HG03575 (cell line): ENCODE measurements around the gene SP7.
A peak's percentile ranks its signal among the peaks of the same experiment; 100 is the strongest.
"Not testable (repeated sequence)": the region's sequence is repeated elsewhere in the genome, so short reads cannot be mapped to it uniquely, and the experiment has no call there.

Experiments used
- ATAC-seq: cut with Tn5 transposase; IDR thresholded peaks from one replicate; pipeline ENCODE4 v1.9.1; 2021; ENCODE audit not compliant: unreplicated experiment, insufficient number of reproducible peaks, low FRiP score; ENCODE audit errors: extremely low read depth

SP7 gene

DNA sequence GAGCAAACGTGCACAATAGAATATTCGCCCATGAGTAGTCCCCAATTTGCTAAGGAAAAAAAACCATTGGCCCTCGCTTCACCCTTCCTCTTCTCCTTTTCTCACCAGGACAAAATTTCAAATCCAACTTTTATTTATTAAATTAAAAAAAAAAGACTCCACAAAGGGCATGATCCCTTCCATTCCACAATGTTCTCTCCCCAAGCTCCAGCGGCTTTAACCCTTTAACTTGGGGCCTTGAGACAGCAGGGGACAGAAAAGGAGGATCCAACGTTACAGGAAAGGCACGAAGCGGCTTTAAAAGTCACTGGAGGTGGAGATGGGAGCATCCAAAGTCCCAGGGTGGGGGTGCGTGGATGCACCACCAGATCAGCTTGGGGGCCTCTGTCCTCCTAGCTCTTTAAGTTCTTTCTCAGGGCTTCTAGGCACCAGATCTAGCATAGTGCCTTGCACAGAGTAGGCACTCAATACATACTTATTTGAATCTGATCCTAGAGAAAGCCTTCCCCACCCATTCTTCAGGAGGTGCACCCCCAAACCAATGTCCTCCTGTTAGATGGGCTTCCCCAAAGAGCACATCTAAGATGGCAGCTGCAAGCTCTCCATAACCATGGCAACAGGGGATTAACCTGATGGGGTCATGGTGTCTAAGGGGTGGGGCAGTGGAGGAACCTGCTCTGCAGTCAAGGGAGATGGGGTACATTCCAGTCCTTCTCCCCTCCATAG lies 9.5 kb downstream of the SP7 start:
- ATAC-seq: no peak

DNA sequence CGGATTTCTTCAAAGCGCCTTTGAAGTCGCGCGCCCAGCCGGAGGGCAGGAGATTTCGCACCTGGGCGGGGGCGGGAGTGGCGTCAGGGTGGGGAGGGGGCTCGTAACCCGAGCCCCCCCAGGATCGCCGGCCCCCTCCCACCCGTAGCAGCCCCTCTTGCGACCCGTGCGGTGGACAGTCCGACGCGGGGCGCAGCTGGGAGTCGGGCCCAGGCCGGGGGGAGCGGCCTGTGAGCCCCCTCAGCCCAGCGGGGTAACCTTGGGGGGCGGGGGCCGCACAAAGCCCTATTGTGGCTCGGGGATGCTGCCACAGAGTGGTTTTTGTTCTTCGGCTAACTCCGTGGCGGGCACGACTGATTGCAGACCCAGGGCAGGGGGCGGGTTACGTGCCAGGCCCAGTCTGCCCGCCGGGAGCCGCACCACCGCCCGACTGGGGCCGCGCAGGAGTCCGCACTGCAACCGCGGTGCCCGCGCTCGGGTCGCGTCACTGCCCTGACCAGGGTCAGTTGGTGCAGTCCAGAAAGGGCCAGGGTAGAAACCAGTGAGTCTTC lies 10.6 kb downstream of the SP7 start:
- no peak for ATAC-seq

DNA sequence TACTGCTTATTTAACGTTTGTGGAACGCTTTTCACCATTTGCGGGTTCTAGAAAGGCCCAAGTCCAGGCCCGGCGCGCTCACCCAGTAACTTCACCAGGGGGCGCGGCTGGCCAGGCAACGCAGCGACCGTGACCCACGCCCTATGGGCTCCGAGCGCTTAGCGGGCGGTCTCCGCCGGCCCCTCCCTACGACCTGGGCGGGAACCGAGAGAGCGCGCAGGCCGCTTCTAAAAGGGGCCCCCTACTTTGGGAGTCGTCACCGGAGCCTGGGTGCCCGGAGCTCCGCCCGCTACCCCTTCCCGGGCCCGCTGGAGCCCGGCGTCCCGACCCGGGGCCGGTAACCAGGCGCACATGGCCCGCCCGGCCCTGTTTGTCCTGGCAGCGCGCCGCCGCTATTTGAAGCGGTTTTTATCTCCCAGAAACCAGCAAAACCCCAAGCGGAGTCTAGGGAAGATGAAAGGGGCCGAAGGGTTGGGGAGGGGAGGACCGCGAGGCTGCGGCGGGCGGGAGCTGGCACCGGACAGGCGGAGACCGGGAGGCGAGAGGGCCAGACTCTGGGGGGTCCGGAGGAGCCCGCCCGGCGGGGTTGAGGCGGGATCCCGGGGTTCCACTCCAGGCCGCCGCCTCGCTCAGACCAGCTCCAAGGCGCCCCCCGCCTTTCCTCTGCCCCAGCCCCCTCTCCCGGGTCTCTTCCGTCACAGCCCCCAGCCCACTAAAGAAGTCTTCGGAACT lies 11.2 kb downstream of the SP7 start:
- no peak for ATAC-seq

DNA sequence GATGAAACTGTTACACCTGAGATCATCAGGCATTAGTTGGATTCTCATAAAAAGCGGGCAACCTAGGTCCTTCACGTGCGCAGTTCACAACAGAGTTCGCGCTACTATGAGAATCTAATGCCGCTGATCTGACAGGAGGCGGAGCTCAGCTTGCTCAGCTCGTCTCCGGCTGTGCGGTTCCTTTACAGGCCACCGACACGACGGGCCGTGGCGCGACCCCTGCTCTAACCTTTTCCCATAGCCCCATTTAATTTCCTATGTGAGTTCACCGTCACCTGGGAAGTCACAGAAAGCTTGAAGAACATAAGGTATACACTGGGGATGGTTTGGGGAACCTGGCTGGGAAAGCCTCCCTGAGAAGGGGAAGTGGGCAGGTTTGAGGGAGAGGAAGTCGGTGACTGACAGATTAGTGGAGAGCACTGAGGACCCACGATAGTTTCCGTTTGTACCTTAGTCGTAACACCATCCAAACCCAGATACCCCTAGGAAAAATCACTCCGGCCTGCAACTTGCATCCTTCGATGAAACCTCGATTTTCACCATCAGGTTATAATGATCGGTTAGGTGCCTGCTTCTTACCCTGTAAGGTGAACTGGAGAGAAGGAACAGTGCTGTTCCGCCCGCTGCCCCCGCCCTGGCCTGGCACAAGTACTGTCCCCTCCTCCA lies 11.9 kb downstream of the SP7 start:
- no peak for ATAC-seq

DNA sequence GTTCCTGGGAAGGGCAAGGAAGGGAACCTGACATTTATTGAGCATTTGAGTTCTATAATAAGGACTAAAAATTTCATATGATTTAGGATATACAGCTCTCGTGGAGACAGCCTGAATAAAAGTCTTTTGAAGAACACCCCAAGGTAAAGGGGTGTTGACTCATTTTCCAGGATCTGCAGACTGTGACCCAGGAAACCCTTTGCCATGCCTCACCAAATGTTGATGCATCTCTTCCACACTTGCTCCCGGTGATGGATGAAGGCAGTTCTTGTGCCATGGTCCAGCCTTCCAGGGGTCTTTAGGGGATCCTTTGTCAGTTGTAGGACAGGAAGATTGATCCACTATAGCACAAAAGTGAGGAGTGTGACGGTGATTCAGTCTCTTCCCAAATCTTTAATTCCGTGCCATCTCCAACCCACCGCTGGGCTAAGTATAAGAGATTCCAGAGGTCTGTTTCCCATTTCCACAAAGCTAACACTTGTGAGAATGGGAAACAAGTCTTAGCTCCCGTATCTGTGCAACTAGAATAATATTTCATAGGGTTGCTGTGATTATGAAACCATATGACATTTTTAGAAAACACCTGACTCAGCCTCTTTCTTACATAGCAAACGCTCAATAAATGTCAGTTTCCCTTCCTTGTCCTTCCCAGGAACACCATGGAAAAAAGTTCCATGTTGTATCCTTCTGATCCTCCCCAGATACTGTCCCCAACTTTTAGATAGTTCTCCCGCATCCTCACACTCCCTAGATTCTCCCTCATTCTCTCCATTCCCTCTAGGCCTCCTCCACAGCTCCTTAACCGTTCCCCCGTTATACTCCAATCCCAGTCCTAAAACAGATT lies 15.6 kb downstream of the SP7 start:
- no peak for ATAC-seq

DNA sequence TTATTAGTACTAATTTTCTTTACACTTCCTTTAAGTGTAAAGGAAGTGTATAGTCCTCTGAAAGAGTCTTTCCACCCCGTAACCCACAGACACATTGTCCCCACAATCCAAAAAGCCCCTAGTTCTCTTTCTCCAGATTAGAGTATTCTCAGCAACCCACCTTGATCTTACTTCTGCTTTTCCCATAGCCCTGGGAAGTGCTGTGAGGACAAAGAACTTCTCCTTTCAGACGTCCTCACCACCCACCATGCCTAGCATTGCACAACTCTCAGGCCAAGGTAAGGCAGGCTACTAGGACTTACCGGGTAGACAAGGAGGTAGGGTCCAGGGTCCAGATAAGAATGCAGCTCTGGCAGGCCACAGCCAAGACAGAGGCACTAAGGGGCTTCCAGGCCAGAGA lies 22.2 kb downstream of the SP7 start:
- ATAC-seq: no peak

DNA sequence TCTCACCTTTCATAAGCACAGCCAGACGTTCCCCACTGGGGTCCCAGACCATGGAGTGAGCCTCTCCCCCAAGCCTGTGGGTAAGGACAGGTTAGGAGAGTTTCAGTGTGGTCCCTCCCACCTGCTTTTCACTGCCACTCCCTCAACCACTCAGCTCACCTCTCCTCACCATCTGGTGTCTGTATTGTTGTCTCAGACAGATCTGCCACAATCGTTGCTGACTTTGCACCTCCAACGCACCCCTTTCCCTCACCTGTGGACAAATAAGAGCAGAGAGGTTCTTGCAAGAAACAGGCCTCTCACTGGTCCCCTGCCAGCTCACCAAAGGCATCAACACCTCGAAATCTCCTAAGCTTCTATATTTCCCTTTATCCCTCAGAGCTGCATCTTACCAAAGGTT lies 27.9 kb downstream of the SP7 start:
- no peak for ATAC-seq

DNA sequence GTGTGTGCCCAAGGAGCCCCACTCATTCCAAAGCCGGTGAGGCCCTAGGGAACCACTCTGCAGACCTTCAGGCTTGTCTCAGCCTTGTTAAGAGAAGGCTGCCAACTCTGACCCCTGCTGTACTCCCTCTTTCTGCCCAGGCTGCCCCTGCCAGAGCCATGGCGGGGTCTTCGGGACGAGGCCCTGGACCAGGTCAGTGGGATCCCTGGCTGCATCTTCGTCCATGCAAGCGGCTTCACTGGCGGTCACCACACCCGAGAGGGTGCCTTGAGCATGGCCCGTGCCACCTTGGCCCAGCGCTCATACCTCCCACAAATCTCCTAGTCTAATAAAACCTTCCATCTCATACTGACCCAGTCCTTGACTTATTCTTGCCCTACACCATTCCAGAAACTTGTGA lies 29.3 kb downstream of the SP7 start:
- no peak for ATAC-seq

DNA sequence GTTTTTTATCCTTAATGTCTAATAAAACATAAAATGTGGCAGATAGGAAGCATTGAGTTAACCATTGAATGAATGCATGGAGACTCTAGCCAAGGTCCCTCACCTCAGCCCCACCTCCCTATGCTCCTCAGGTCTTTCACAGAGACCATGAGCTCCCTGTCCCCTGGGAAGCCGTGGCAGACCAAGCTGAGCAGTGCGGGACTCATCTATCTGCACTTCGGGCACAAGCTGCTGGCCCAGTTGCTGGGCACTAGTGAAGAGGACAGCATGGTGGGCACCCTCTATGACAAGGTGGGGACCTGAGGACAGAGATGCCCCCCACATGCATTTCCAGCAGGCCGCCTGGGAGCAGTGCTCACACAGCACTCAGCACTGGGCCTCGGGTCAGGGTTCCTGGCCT lies 33.3 kb downstream of the SP7 start:
- no peak for ATAC-seq

DNA sequence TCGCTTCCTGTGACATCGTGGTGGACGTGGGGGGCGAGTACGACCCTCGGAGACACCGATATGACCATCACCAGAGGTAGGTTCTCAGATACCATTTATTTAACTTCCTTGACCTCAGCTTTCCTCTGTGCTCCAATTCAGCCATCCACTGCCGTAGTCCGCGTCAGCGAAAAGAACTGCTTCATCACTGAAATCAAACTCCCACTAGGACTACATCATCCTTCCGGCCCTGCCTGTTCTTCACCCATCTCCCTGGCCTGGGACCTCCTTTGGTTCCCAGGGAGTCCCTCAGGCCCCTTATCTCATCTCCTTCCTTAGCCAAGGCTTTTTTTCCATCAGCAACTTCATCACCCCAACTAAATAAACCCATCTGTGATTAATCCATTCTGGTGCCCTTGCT lies 36.0 kb downstream of the SP7 start:
- ATAC-seq: no peak

DNA sequence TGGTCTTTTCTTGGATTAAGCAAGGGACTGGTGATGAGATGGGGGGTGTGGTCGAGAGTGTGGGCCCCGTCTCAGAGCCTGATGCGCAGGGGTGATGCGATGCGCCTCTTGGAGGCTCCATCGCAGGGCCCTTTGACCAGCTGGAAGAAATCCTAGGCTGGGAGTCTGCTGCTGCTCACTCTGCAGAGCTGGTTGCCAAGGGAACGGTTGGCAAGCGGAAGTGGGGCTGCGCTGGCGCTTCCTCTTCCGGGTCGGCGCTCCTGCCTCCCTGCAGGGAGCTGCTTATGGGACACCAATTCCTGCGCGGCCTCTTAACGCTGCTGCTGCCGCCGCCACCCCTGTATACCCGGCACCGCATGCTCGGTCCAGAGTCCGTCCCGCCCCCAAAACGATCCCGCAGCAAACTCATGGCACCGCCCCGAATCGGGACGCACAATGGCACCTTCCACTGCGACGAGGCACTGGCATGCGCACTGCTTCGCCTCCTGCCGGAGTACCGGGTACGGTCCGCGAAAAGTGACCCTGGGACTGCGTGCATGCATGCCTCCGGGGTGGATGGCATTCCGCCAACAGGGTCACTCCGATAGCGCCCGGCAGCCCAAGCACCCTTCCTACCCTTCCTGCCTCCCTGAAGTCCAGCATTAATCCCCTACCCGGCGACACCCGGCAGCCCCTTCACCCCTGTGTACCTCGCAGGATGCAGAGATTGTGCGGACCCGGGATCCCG lies 36.5 kb downstream of the SP7 start, which contains the start of gene MYG1:
Gene MYG1 (plus strand): TSS at position 242 of the 727 bp plus-strand sequence. CDS start 43 bp downstream, at position 285.
- ATAC-seq: no peak

DNA sequence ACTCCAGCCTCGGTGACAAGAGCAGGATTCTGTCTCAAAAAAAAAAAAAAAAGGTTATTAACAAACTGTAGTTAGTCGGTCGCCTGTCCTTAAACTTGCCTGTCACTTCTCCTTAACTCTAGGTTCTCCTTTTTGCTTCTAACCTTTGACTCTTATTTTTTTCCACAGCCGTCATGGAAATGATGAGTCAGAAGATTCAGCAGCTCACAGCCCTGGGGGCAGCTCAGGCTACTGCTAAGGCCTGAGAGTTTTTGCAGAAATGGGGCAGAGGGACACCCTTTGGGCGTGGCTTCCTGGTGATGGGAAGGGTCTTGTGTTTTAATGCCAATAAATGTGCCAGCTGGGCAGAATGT lies 37.1 kb downstream of the SP7 start:
- no peak for ATAC-seq

DNA sequence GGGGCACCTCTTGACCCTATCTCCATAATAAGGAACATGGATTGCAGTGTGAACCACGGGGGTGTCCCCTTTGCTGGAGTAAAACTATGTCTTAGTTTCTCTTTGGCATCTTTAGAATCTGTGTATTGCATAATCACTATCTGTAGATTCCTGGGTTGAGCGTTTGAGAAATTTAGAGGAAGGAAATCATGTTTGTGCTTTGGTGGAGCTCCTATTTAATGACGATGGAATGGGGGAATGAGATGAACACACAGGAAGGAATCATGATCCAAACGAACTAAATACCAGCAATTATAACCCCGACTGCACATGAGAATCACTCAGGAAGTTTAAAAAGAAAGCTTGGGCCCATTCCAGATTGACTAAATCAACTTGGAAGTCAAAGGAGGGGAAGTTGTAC lies 38.0 kb downstream of the SP7 start:
- no peak for ATAC-seq

DNA sequence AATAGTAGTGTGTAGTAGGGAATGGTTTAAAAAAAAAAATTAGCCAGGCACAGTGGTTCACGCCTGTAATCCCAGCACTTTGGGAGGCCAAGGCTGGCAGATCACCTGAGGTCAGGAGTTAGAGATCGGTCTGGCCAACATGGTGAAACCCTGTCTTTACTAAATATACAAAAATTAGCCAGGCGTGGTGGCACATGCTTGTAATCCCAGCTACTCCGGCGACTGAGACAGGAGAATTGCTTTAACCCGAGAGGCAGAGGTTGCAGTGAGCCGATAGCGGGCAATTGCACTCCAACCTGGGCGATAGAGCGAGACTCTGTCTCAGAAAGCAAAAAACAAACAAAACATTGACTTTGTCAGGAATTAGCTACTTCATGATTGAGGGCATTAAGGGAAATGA lies 39.0 kb downstream of the SP7 start:
- ATAC-seq: not testable (repeated sequence)

DNA sequence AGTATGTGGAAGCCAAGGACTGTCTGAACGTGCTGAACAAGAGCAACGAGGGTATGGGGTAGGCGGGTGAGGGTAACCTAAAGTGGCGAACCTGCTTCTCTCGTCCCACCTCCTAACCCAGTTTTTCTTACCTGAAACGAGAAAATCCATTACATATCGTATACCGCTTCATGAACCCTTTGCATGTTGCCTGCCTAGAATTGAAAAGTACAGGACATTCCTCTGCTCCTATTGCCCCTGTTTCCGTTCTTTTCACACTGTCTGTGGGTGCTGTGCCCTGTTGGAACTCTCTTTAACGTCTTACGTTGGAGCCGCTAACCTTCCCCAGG lies 40.3 kb downstream of the SP7 start:
- no peak for ATAC-seq

DNA sequence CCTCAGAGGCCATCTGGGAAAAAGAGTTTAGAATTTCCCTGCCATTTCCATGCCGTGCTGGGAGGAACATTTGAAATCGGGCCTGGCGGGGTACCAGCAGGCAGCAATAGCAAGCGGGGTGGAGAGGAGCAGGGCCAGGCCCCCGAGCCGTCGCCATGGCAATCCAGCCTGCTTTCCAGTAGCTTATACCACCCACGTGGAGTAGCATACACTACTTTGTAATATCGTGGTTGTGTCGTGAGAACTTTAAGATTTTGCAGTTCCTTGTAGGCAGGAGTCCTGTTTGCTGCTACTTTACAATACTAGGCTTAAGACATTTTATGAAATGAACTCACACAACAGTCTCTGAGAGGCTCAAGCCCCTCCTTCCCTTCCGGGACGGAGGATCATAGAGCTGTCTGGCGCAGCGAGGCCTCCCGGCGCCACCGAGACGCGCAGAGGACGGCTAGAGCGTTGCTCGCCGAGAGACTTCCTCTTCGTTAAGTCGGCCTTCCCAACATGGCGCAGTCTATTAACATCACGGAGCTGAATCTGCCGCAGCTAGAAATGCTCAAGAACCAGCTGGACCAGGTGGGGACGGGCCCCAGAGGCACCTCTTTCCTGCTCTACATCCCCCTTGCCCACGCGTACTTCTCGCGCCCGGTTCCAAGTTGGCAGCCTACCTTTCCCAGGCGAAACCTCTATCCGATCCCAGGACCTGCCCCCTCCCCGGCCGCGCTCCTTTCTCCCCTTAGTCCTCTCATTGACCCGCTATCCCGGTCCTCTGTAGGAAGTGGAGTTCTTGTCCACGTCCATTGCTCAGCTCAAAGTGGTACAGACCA lies 40.9 kb downstream of the SP7 start, which contains the start of gene PFDN5:
Gene PFDN5 (plus strand): TSS at position 473 of the 821 bp plus-strand sequence. CDS start 26 bp downstream, at position 499.
- peak; percentile 56 for ATAC-seq

DNA sequence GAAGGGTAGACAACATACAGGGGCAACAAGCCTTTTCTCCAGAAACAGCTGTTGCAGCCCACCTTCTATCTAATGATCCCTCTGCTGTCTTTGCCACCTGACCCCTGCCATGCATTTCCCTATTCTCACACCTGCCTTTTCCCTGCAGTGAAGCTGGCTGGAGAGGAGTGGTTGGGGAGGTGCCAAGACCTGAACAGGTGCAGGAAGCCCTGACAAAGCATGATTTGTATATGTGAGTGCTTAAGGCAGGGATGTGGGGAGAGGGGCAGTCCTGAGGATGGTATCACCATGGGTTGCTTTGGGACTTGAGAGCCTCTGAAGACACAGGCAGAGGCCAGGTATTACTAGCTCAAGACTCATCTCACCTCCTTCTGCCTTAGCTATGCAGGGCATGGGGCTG lies 43.7 kb downstream of the SP7 start:
- no peak for ATAC-seq

DNA sequence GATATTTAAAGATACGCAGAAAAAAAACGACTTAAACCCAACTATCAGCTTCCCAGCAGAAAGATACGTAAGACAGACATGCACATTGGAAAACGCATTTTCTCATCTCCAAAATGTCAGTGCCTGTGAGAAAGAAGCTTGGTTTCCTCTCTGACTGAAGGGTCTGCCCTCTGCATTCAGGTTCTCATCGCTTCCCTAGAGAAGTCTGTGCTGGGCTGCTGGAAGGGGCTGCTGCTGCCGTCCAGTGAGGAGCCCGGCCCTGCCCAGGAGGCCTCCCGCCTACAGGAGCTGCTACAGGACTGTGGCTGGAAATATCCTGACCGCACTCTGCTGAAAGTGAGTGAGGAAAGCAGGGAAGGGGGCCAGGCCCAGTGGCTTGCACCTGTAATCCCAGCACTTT lies 45.5 kb downstream of the SP7 start:
- ATAC-seq: no peak
